ENCODE results near the gene CST3.

DNA sequence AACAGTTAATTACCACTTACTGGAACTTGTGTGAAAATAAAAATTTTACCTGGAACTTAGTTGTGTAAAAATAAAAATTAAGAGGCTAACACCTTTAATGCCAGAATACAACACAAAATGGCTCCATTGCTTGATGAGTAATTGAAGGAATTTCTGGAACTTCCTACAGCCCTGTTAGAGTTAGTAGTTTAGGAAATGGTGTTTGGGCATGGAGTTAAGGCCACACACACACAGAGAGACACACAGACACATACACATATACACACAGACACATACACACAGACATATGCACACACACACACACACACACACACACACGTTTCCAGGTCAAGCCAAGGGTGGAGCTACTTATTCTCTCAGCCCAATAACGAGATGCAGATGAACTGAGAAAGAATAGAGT lies 20.6 kb upstream of the CST3 start:
- TF ChIP-seq CTCF (IDR thresholded peaks at IDR 0.05) (no peak), POLR2A (IDR thresholded peaks at IDR 0.05) (no peak), POLR2AphosphoS5 (IDR thresholded peaks at IDR 0.05; ENCODE audit: insufficient read depth in 1 of 2, low read depth in 1 of 2) (no peak)

Measured in vagina (tissue), 2 donors.